ENCODE results near the gene PCSK9.
A peak's percentile ranks its signal among the peaks of the same experiment; 100 is the strongest.
"Not testable (repeated sequence)": the region's sequence is repeated elsewhere in the genome, so short reads cannot be mapped to it uniquely, and the experiment has no call there.

PCSK9 gene

GRCh38 chr1:55010194-55010886 lies 29.0 kb upstream of the PCSK9 start:
- no peak for DNase-seq

- DNase-seq = no peak
Measured at GRCh38 chr1:55010887-55011217, 28.5 kb upstream of the PCSK9 start.

- DNase-seq = no peak
Measured at GRCh38 chr1:55012661-55013060, 26.7 kb upstream of the PCSK9 start.

- DNase-seq = no peak
Measured at GRCh38 chr1:55015123-55015522, 24.2 kb upstream of the PCSK9 start.

- no peak for DNase-seq
Measured at GRCh38 chr1:55015731-55016620, 23.4 kb upstream of the PCSK9 start.

- DNase-seq = no peak
Measured at GRCh38 chr1:55018395-55018794, 21.0 kb upstream of the PCSK9 start.

- DNase-seq = peak; percentile 63
Measured at GRCh38 chr1:55021942-55022546, 17.3 kb upstream of the PCSK9 start.

GRCh38 chr1:55024163-55024562 lies 15.2 kb upstream of the PCSK9 start:
- not testable (repeated sequence) for DNase-seq

GRCh38 chr1:55026682-55027081 lies 12.7 kb upstream of the PCSK9 start:
- not testable (repeated sequence) for DNase-seq

GRCh38 chr1:55031098-55031497 lies 8.2 kb upstream of the PCSK9 start:
- not testable (repeated sequence) for DNase-seq

GRCh38 chr1:55033265-55033614 lies 6.1 kb upstream of the PCSK9 start:
- no peak for DNase-seq

- no peak for DNase-seq
Measured at GRCh38 chr1:55034476-55035133, 4.7 kb upstream of the PCSK9 start.

- no peak for DNase-seq
Measured at GRCh38 chr1:55035904-55036303, 3.4 kb upstream of the PCSK9 start.

- DNase-seq = peak; percentile 59
Measured at GRCh38 chr1:55037733-55038551, 1.4 kb upstream of the PCSK9 start.

- no peak for DNase-seq
Measured at GRCh38 chr1:55038552-55038838, 853 bp upstream of the PCSK9 start.

- DNase-seq = no peak
Measured at GRCh38 chr1:55038974-55039341, 390 bp upstream of the PCSK9 start.

GRCh38 chr1:55040083-55040932 lies 960 bp downstream of the PCSK9 start:
- DNase-seq = peak; percentile 63

- DNase-seq = no peak
Measured at GRCh38 chr1:55040933-55041494, 1.7 kb downstream of the PCSK9 start.

GRCh38 chr1:55041613-55042012 lies 2.3 kb downstream of the PCSK9 start:
- DNase-seq = no peak

GRCh38 chr1:55043011-55043410 lies 3.7 kb downstream of the PCSK9 start:
- peak; percentile 22 for DNase-seq

- DNase-seq = no peak
Measured at GRCh38 chr1:55043726-55044125, 4.4 kb downstream of the PCSK9 start.

Data from NCI-H524 treated with DMSO at 0.1 percent for 48 hours (cell line).